H1 (cell line): ENCODE measurements around the gene MAGEA9. TPM values are rescaled to one million over a fixed set of nuclear protein-coding genes. Genes with fewer than 3 reads are reported as not detected.
A peak's percentile ranks its signal among the peaks of the same experiment; 100 is the strongest.
"Not testable (repeated sequence)": the region's sequence is repeated elsewhere in the genome, so short reads cannot be mapped to it uniquely, and the experiment has no call there.

ENCODE experiments used
- CTCF ChIA-PET: fragments of 300-600 bp; sonication (Branson Sonifier 250); formaldehyde crosslinking; loops from one replicate; lab custom pipeline; 2021; ENCODE audit not compliant: partially characterized antibody; lab: Charles Lee
- POLR2A ChIA-PET: fragments of 300-600 bp; sonication (Branson Sonifier 250); formaldehyde crosslinking; loops from one replicate; lab custom pipeline; 2021; ENCODE audit warnings: inconsistent platforms; ENCODE audit not compliant: partially characterized antibody; lab: Charles Lee
- DNase-seq, 2 experiments: peaks; one replicate each; pipeline versions ENCODE4 v3.0.0 to v3.0.0-alpha.2; 2010 to 2022; ENCODE audit warnings: low spot score in 2 of 2, low read depth in 1 of 2, mixed read lengths in 1 of 2
- FAIRE-seq: peaks from 2 replicates; lab custom pipeline; 2011; peaks lifted over from hg19 to GRCh38; lab: Jason Lieb, UNC
- H2AFZ ChIP-seq: 2 replicates; pipeline ENCODE4 v1.8.1; 2012; ENCODE audit warnings: low read length, inconsistent platforms
- H2AK5ac ChIP-seq: 2 replicates; pipeline ENCODE4 v1.6.1; 2013; ENCODE audit warnings: low read depth, low read length
- H2BK120ac ChIP-seq: replicated peaks from 2 replicates; pipeline ENCODE3; 2013; ENCODE audit warnings: low read depth, low read length, inconsistent platforms
- H2BK12ac ChIP-seq: 2 replicates; pipeline ENCODE4 v1.6.1; 2013; ENCODE audit warnings: low read depth, low read length
- H2BK15ac ChIP-seq: 2 replicates; pipeline ENCODE4 v1.6.1; 2013; ENCODE audit warnings: low read length
- H2BK20ac ChIP-seq: 2 replicates; pipeline ENCODE4 v1.6.1; 2013; ENCODE audit warnings: low read length
- H2BK5ac ChIP-seq: 2 replicates; pipeline ENCODE4 v1.6.1; 2013; ENCODE audit warnings: low read depth, low read length
- H3K14ac ChIP-seq: 2 replicates; pipeline ENCODE4 v1.6.1; 2013; ENCODE audit warnings: inconsistent platforms; ENCODE audit not compliant: insufficient read length
- H3K18ac ChIP-seq: 2 replicates; pipeline ENCODE4 v1.6.1; 2013; ENCODE audit warnings: low read length; ENCODE audit errors: extremely low read depth
- H3K23ac ChIP-seq: 2 replicates; pipeline ENCODE4 v1.6.1; 2013; ENCODE audit warnings: inconsistent platforms; ENCODE audit not compliant: insufficient read length
- H3K23me2 ChIP-seq: 2 replicates; pipeline ENCODE4 v1.6.1; 2013; ENCODE audit warnings: low read depth, low read length
- H3K27ac ChIP-seq: 2 replicates; pipeline ENCODE4 v1.6.1; 2011; ENCODE audit warnings: low read depth, low read length, inconsistent platforms
- H3K27me3 ChIP-seq, 4 experiments: replicated peaks in 1 of 4; 1 replicate in 1 of 4; 2 replicates in 3 of 4; pipeline versions ENCODE4 v1.6.1 to v1.8.1; 2011 to 2013; ENCODE audit warnings: low read length in 3 of 4, mild to moderate bottlenecking in 3 of 4, inconsistent platforms in 2 of 4, mixed read lengths in 2 of 4, moderate library complexity in 1 of 4; ENCODE audit not compliant: control insufficient read depth in 3 of 4, insufficient read depth in 3 of 4; ENCODE audit errors: extremely low read depth in 1 of 4
- H3K36me3 ChIP-seq, 4 experiments: 2 replicates each; pipeline versions ENCODE4 v1.6.1 to v1.8.1; 2011 to 2013; ENCODE audit warnings: mild to moderate bottlenecking in 4 of 4, low read length in 3 of 4, moderate library complexity in 2 of 4, control low read depth in 1 of 4, inconsistent platforms in 1 of 4; ENCODE audit not compliant: insufficient read depth in 4 of 4, control insufficient read depth in 2 of 4
- H3K4ac ChIP-seq: replicated peaks from 2 replicates; pipeline ENCODE3; 2013; ENCODE audit warnings: low read length, low read depth, mixed read lengths, inconsistent platforms; ENCODE audit not compliant: insufficient read length
- H3K4me1 ChIP-seq, 4 experiments: replicated peaks in 1 of 4; 1 replicate in 1 of 4; 2 replicates in 3 of 4; pipeline versions ENCODE4 v1.6.1 to v1.8.1; 2011 to 2013; ENCODE audit warnings: low read length in 3 of 4, inconsistent platforms in 2 of 4, mixed read lengths in 1 of 4; ENCODE audit not compliant: insufficient read depth in 4 of 4, control insufficient read depth in 3 of 4
- H3K4me2 ChIP-seq, 2 experiments: 2 replicates each; pipeline versions ENCODE4 v1.6.1 to v1.8.1; 2011 to 2013; ENCODE audit warnings: low read depth in 2 of 2, low read length in 2 of 2, control low read depth in 1 of 2, inconsistent platforms in 1 of 2, mild to moderate bottlenecking in 1 of 2; ENCODE audit not compliant: insufficient read depth in 1 of 2
- H3K4me3 ChIP-seq, 4 experiments: fragments of 200-600, 300-600 bp in 1 of 4; sonication (generic), shearing (Covaris generic), sonication (Bioruptor Twin) in 1 of 4; 2 replicates each; pipeline versions ENCODE4 v1.5.1 to v1.8.1; 2011 to 2016; ENCODE audit warnings: low read length in 4 of 4, low read depth in 3 of 4, control low read depth in 2 of 4, inconsistent platforms in 2 of 4, mild to moderate bottlenecking in 2 of 4, mixed read lengths in 1 of 4, moderate library complexity in 1 of 4; ENCODE audit not compliant: insufficient read depth in 2 of 4; ENCODE audit errors: extremely low read depth in 1 of 4
- H3K56ac ChIP-seq: replicated peaks from 2 replicates; pipeline ENCODE3; 2013; ENCODE audit warnings: low read depth, mild to moderate bottlenecking, mixed read lengths, low read length, inconsistent platforms; ENCODE audit not compliant: insufficient read length
- H3K79me1 ChIP-seq: 2 replicates; pipeline ENCODE4 v1.6.1; 2013; ENCODE audit warnings: low read depth, low read length, control low read depth
- H3K79me2 ChIP-seq, 2 experiments: 2 replicates each; pipeline versions ENCODE4 v1.6.1 to v1.8.1; 2012 to 2013; ENCODE audit warnings: low read length in 2 of 2, mild to moderate bottlenecking in 2 of 2, inconsistent platforms in 1 of 2; ENCODE audit not compliant: insufficient read depth in 2 of 2, control insufficient read depth in 1 of 2
- H3K9ac ChIP-seq, 4 experiments: replicated peaks in 1 of 4; 1 replicate in 1 of 4; 2 replicates in 3 of 4; pipeline versions ENCODE4 v1.6.1 to v1.8.1; 2011 to 2013; ENCODE audit warnings: low read depth in 3 of 4, low read length in 3 of 4, control low read depth in 2 of 4, mild to moderate bottlenecking in 2 of 4, moderate library complexity in 2 of 4, inconsistent platforms in 1 of 4; ENCODE audit errors: extremely low read depth in 1 of 4
- H3K9me3 ChIP-seq, 2 experiments: 2 replicates each; pipeline versions ENCODE4 v1.6.1 to v1.8.1; 2012 to 2013; ENCODE audit warnings: mild to moderate bottlenecking in 2 of 2, moderate library complexity in 2 of 2, control low read depth in 1 of 2, inconsistent platforms in 1 of 2, low read depth in 1 of 2, low read length in 1 of 2, mixed read lengths in 1 of 2; ENCODE audit not compliant: insufficient read depth in 2 of 2
- H4K20me1 ChIP-seq, 2 experiments: replicated peaks in 1 of 2; 2 replicates each; pipeline versions ENCODE3 to v1.8.1; 2011 to 2013; ENCODE audit warnings: inconsistent platforms in 2 of 2, low read length in 2 of 2, mild to moderate bottlenecking in 1 of 2; ENCODE audit not compliant: insufficient read depth in 2 of 2, control insufficient read depth in 1 of 2
- H4K5ac ChIP-seq: 2 replicates; pipeline ENCODE4 v1.6.1; 2013; ENCODE audit warnings: low read length, low read depth, mixed read lengths, inconsistent platforms; ENCODE audit not compliant: insufficient read length
- H4K8ac ChIP-seq: 2 replicates; pipeline ENCODE4 v1.8.0; 2013; ENCODE audit warnings: mild to moderate bottlenecking, moderate library complexity, low read length, inconsistent platforms; ENCODE audit not compliant: insufficient read depth; ENCODE audit errors: extremely low read depth
- H4K91ac ChIP-seq: replicated peaks from 2 replicates; pipeline ENCODE3; 2013; ENCODE audit warnings: low read length, mixed read lengths, inconsistent platforms; ENCODE audit not compliant: insufficient read length
- WGBS, 2 experiments: shearing (Covaris generic) in 1 of 2; methylation state at CpG; one replicate each; pipeline versions ENCODE4 v1.1.6 to v1.1.7; 2013 to 2015; ENCODE audit warnings: low lambda C conversion rate in 2 of 2, mixed read lengths in 2 of 2, inconsistent platforms in 1 of 2, low coverage in 1 of 2, missing lambda C conversion rate in 1 of 2; ENCODE audit not compliant: insufficient replicate concordance in 2 of 2, insufficient coverage in 1 of 2, insufficient read length in 1 of 2; ENCODE audit errors: extremely low coverage in 1 of 2, missing lambda C conversion rate in 1 of 2; 5-methylcytosine and 5-hydroxymethylcytosine counted together
- polyA plus RNA-seq, 7 experiments: library from polyadenylated mRNA; depleted of rRNA in 3 of 7; stranded (reverse) in 5 of 7; unstranded in 2 of 7; fragments of >200 nt in 5 of 7; fragments of 200-250 nt in 2 of 7; gene quantifications; 1 replicate in 5 of 7; 2 replicates in 1 of 7; 4 replicates in 1 of 7; pipeline versions ENCODE4 v1.2.1 to v1.2.3, GENCODE V29; 2011 to 2013; ENCODE audit warnings: missing spikeins in 2 of 7, mixed read lengths in 2 of 7
- total RNA-seq: library from RNA; stranded (reverse); fragmentation: NEBNext Ultra II Directional; extraction: Animal tissue kit (Norgen Biotek cat#: 25700); gene quantifications from 2 replicates; pipeline ENCODE4 v1.2.1, GENCODE V29; 2021

The MAGEA9 gene
- total and polyA plus RNA-seq, 2 of the 8 experiments (the other 6 are each of a cell fraction or from before 2014, with no cell fraction given), result not detected

GRCh38 chrX:149773768-149774167 lies 8.0 kb upstream of the MAGEA9 start, which contains the start of gene HSFX1:
TSS of gene HSFX1 (plus strand) at chrX:149774068. CDS start at chrX:149774682, 614 bp downstream.
- H3K79me2 ChIP-seq, CTCF ChIA-PET, H3K27ac ChIP-seq, H3K23me2 ChIP-seq, H3K4me3 ChIP-seq, H3K36me3 ChIP-seq, H2BK12ac ChIP-seq, H3K79me1 ChIP-seq, H2BK5ac ChIP-seq, H2AFZ ChIP-seq, H2BK15ac ChIP-seq, POLR2A ChIA-PET, H3K9me3 ChIP-seq, H2BK120ac ChIP-seq, H4K8ac ChIP-seq, H3K4me1 ChIP-seq, H4K91ac ChIP-seq, H3K56ac ChIP-seq, H2AK5ac ChIP-seq, H4K20me1 ChIP-seq, H3K27me3 ChIP-seq, H3K23ac ChIP-seq, H3K18ac ChIP-seq, H3K9ac ChIP-seq, H2BK20ac ChIP-seq, H4K5ac ChIP-seq, H3K4me2 ChIP-seq, DNase-seq, H3K4ac ChIP-seq, H3K14ac ChIP-seq: not testable (repeated sequence)
- no CpG with 5 or more reads among the region's 17 CpGs for WGBS, 2 experiments
- FAIRE-seq, result peak; percentile 55

- H4K5ac ChIP-seq, H3K27ac ChIP-seq, H3K9me3 ChIP-seq, H3K4me2 ChIP-seq, H2BK120ac ChIP-seq, H3K4ac ChIP-seq, H3K14ac ChIP-seq, FAIRE-seq, H3K23me2 ChIP-seq, H2BK5ac ChIP-seq, H3K56ac ChIP-seq, H3K36me3 ChIP-seq, CTCF ChIA-PET, H3K4me3 ChIP-seq, H2BK20ac ChIP-seq, H2BK12ac ChIP-seq, H4K20me1 ChIP-seq, POLR2A ChIA-PET, H3K27me3 ChIP-seq, H3K23ac ChIP-seq, H3K4me1 ChIP-seq, H3K18ac ChIP-seq, H3K79me1 ChIP-seq, H2BK15ac ChIP-seq, H3K79me2 ChIP-seq, H2AK5ac ChIP-seq, H4K91ac ChIP-seq, H4K8ac ChIP-seq, DNase-seq, H2AFZ ChIP-seq, H3K9ac ChIP-seq: not testable (repeated sequence)
- WGBS, 2 experiments, result no CpG with 5 or more reads among the region's 7 CpGs
These were observed 3.7 kb upstream of the MAGEA9 start for GRCh38 chrX:149777999-149778398.
